Kidney (tissue), 14 donors: ENCODE data around the gene SPTBN5. TPM values are rescaled to one million over a fixed set of nuclear protein-coding genes. Genes with fewer than 3 reads are reported as not detected.
A peak's percentile ranks its signal among the peaks of the same experiment; 100 is the strongest.

Source experiments
- DNase-seq, 5 donors: peaks; one replicate each; pipeline ENCODE4 v3.0.0-alpha.2; 2013 to 2020
- FAIRE-seq: peaks from 2 replicates; lab custom pipeline; 2012; peaks lifted over from hg19 to GRCh38; lab: Jason Lieb, UNC
- H3K27ac ChIP-seq, 2 donors: one replicate each; pipeline ENCODE4 v1.7.0; 2013; ENCODE audit warnings: low read depth in 2 of 2, low read length in 2 of 2, inconsistent platforms in 1 of 2
- H3K27me3 ChIP-seq: one replicate; pipeline ENCODE4 v1.7.1; 2013; ENCODE audit warnings: low read length, inconsistent platforms; ENCODE audit not compliant: control insufficient read depth, insufficient read depth
- H3K36me3 ChIP-seq, 3 donors: one replicate each; pipeline versions ENCODE4 v1.7.0 to v1.7.1; 2013; ENCODE audit warnings: low read length in 3 of 3, control low read depth in 1 of 3, inconsistent platforms in 1 of 3; ENCODE audit not compliant: insufficient read depth in 3 of 3, control insufficient read depth in 2 of 3
- H3K4me1 ChIP-seq, 3 donors: one replicate each; pipeline versions ENCODE4 v1.7.0 to v1.7.1; 2013; ENCODE audit warnings: low read length in 3 of 3, inconsistent platforms in 1 of 3, low read depth in 1 of 3; ENCODE audit not compliant: control insufficient read depth in 2 of 3, insufficient read depth in 2 of 3
- H3K4me3 ChIP-seq, 3 donors: one replicate each; pipeline versions ENCODE4 v1.7.0 to v1.8.1; 2013; ENCODE audit warnings: low read length in 3 of 3, control low read depth in 1 of 3, inconsistent platforms in 1 of 3
- H3K9ac ChIP-seq, 3 donors: one replicate each; pipeline versions ENCODE4 v1.7.0 to v1.7.1; 2013; ENCODE audit warnings: low read length in 3 of 3, control low read depth in 1 of 3, inconsistent platforms in 1 of 3
- H3K9me3 ChIP-seq, 3 donors: one replicate each; pipeline versions ENCODE4 v1.7.0 to v1.7.1; 2013; ENCODE audit warnings: low read length in 3 of 3, control low read depth in 1 of 3, inconsistent platforms in 1 of 3; ENCODE audit not compliant: control insufficient read depth in 2 of 3, insufficient read depth in 1 of 3
- intact Hi-C: fragments of 100-400 bp; cut with DNase I; formaldehyde crosslinking; loops from one replicate; pipeline ENCODE4 v1.11.1; 2022
- polyA plus RNA-seq: library from polyadenylated mRNA; stranded (reverse); fragments of 350-450 nt; fragmentation: Illumina TruSeq; extraction: RNeasy Lipid Tissue Mini Kit (QIAGEN cat#74804); gene quantifications from one replicate; pipeline ENCODE4 v1.2.3, GENCODE V29; 2014; ENCODE audit warnings: low read depth, low replicate concordance; ENCODE audit not compliant: insufficient read depth
- total RNA-seq: library from RNA; stranded (reverse); fragmentation: NEBNext Ultra II Directional; extraction: Animal tissue kit (Norgen Biotek cat#: 25700); gene quantifications from one replicate; pipeline ENCODE4 v1.2.1, GENCODE V29; 2021
- TF ChIP-seq, protein P1 (sequence below): IDR thresholded peaks from 3 replicates; pipeline ENCODE4 v1.5.1; 2012; ENCODE audit warnings: mild to moderate bottlenecking, moderate library complexity, borderline replicate concordance; ENCODE audit not compliant: insufficient read depth; ENCODE audit errors: extremely low read depth
- donor health status: control.
- donor health status: control.
- donor health status: control.
- donor health status: control.
- donor health status: control.
- donor health status: DM: yes; HTN: yes; CAD: no.
- donor health status: Normal renal cell carcinoma (clear cell type).

Gene SPTBN5
- total and polyA plus RNA-seq, 2 donors from 2014 or later = 1.2 to 2.6 TPM

DNA sequence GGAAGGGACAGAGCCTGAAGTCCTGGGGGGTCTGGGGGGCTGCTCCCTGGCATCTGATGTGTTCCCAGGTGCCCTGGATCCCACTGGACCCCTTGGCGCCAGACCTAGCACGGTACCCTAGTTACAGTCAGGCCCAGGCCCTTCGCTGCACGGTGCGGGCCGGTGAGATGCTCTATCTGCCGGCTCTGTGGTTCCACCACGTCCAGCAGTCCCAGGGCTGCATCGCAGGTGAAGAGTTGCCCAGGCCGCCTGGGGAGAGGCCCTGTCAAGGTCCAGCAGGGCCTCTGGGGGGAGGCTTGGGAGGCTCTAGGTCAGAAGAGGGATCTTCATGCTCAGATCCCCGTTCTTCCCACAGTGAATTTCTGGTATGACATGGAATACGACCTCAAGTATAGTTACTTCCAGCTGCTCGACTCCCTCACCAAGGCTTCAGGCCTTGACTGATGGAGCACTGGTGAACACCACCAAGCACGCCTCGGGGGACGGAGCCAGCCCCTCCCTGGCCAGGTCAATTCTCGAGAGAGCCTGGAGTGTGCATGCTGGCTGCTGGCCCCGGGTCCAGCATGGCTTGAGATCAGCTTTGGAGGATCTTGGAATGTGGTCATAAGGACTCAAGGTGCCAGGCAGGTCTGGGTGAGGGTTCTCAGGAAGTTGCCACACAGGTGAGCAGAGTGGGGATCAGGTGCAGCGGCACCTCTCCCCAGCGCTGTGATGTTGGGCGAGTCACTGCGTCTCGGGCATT is 57.0 kb downstream of the SPTBN5 start:
- TF ChIP-seq, protein P1, sequence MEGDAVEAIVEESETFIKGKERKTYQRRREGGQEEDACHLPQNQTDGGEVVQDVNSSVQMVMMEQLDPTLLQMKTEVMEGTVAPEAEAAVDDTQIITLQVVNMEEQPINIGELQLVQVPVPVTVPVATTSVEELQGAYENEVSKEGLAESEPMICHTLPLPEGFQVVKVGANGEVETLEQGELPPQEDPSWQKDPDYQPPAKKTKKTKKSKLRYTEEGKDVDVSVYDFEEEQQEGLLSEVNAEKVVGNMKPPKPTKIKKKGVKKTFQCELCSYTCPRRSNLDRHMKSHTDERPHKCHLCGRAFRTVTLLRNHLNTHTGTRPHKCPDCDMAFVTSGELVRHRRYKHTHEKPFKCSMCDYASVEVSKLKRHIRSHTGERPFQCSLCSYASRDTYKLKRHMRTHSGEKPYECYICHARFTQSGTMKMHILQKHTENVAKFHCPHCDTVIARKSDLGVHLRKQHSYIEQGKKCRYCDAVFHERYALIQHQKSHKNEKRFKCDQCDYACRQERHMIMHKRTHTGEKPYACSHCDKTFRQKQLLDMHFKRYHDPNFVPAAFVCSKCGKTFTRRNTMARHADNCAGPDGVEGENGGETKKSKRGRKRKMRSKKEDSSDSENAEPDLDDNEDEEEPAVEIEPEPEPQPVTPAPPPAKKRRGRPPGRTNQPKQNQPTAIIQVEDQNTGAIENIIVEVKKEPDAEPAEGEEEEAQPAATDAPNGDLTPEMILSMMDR = no peak
- no peaks in the 10 kb centered on the region for H3K4me1 ChIP-seq
- no peaks in the 10 kb centered on the region for H3K27me3 ChIP-seq
- no peak overlapping the region for H3K4me3 ChIP-seq
- H3K36me3 ChIP-seq = peaks cover 0 to 3% (median 0%) of the 10 kb centered on the region in 3 donors
- intact Hi-C loops = no loop called here
- FAIRE-seq (no peak), DNase-seq (no peak)
- no peaks in the 10 kb centered on the region for H3K9me3 ChIP-seq
- no peak overlapping the region for H3K27ac ChIP-seq
- H3K9ac ChIP-seq = no peak overlapping the region

DNA sequence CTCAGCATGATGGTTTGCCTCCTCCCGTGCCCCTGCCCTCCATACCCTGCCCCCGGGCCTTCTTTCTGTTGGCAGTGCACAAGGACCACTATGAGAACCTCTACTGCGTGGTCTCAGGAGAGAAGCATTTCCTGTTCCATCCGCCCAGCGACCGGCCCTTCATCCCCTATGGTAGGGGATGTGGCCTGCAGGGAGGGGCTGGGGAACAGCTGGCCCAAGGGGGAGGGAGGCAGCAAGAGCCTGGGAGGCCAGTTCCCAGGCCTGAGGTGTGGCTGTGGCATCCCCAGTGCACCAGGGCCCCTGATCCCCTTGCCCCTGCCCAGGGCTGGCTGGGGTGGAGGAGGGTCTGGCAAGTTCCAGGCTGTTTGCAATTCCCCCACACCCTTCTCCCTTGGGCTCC is 57.8 kb downstream of the SPTBN5 start:
- H3K27ac ChIP-seq = no peak overlapping the region

DNA sequence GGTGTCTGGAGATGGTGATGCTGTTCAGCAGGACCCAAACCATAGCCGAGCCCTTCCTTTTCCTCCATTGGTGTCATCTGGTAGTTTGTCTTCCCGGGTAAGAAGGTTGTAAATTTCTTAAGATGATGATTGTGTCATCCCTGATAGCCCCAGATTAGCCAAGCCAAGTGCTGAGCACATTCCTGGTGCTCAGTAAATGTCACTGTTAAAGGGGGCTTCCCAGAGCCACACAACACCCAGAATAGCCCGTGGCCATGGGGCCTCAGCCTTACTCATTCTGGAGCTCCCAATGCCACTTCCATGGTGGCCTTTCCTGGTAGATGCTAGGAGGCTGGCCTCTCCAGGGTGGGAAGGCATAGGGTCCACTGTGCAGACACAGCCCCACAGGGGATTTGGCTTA is 59.8 kb downstream of the SPTBN5 start:
- FAIRE-seq = no peak
- TF ChIP-seq, protein P1 = no peak
- H3K27ac ChIP-seq = no peak overlapping the region
- peaks cover 0 to under 1% (median 0%) of the 10 kb centered on the region in 3 donors for H3K4me1 ChIP-seq
- H3K36me3 ChIP-seq = no peaks in the 10 kb centered on the region
- H3K4me3 ChIP-seq = no peak overlapping the region
- H3K9ac ChIP-seq = no peak overlapping the region
- intact Hi-C loops = no loop called here
- DNase-seq = no peak
- H3K27me3 ChIP-seq = no peaks in the 10 kb centered on the region
- no peaks in the 10 kb centered on the region for H3K9me3 ChIP-seq

More for the DNA sequence above, 57.8 kb downstream of the SPTBN5 start:
- Histone ChIP-seq H3K27me3 (no peaks in the 10 kb centered on the region), H3K4me3 (no peak overlapping the region), H3K4me1 (no peaks in the 10 kb centered on the region), H3K9me3 (no peaks in the 10 kb centered on the region), H3K9ac (no peak overlapping the region), H3K36me3 (peaks cover 0 to 3% (median 0%) of the 10 kb centered on the region in 3 donors)
- intact Hi-C loops = no loop called here
- FAIRE-seq = no peak
- no peak for DNase-seq
- TF ChIP-seq, protein P1 = no peak

DNA sequence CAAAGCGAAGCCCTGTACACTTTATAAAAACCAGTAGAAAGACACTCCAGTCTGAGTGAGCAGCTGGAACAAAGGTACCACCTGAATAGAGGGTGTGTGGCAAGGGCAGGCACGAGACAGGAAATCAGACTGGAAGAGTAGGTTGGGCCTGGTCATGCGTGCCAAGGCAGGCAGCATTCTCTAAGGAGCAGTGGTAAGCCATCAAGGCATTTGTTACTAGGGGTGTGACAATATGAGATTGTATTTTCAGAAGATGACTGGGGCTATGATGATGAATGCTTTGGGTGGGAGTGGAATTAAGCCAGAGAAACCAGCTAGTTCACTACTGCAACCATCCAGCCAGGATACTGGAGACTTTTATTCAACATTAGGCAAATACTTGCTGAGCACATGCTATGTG is 61.0 kb downstream of the SPTBN5 start:
- Histone ChIP-seq H3K9me3 (no peaks in the 10 kb centered on the region), H3K4me3 (no peak overlapping the region), H3K27ac (no peak overlapping the region), H3K36me3 (no peaks in the 10 kb centered on the region), H3K9ac (no peak overlapping the region), H3K27me3 (no peaks in the 10 kb centered on the region), H3K4me1 (peaks cover 0 to 6% (median 2%) of the 10 kb centered on the region in 3 donors)
- peak in 3 of 5 donors; percentile 56 to 77 (median 62) for DNase-seq
- no peak for FAIRE-seq
- TF ChIP-seq, protein P1 = no peak
- intact Hi-C loops = no loop called here
